ENCODE results near the gene WDR33.

Gene WDR33

GRCh38 chr2:127669056-127669455, 141.9 kb downstream of the WDR33 start:
- no peak overlapping the region for H3K4ac ChIP-seq (ENCODE audit: low read depth, low read length)
- H2AFZ ChIP-seq (ENCODE audit: insufficient read depth, low read length, poor library complexity): no peak overlapping the region
- peaks cover 2% of the 10 kb centered on the region for H3K79me1 ChIP-seq (ENCODE audit: low read length)
- H4K8ac ChIP-seq (ENCODE audit: low read depth, low read length): no peak overlapping the region
- H3K14ac ChIP-seq (ENCODE audit: low read length): no peak overlapping the region
- peaks cover 5% of the 10 kb centered on the region for H3K27me3 ChIP-seq (ENCODE audit: insufficient read depth, low read length)
- peaks cover 0 to 9% of the 10 kb centered on the region in 2 experiments for H3K4me1 ChIP-seq (ENCODE audit: control insufficient read depth in 1 of 2, insufficient read depth in 2 of 2, low read length in 2 of 2)
- H2BK12ac ChIP-seq (ENCODE audit: low read length): no peak overlapping the region
- no peak overlapping the region for H3K18ac ChIP-seq (ENCODE audit: low read length)
- no peak for DNase-seq
- H2AK5ac ChIP-seq (ENCODE audit: low read length): no peak overlapping the region
- H3K4me3 ChIP-seq (ENCODE audit: low read depth, low read length): no peak overlapping the region
- WGBS (ENCODE audit: extremely low coverage, insufficient coverage, insufficient read length): no CpG with 5 or more reads among the region's 7 CpGs
- no peak overlapping the region for H3K4me2 ChIP-seq (ENCODE audit: low read length)
- no peak overlapping the region for H4K91ac ChIP-seq (ENCODE audit: low read depth, low read length)
- no peak overlapping the region for H2BK120ac ChIP-seq (ENCODE audit: insufficient read depth, low read length, poor library complexity)
- H3K23ac ChIP-seq (ENCODE audit: low read length): no peak overlapping the region
- H3K9me3 ChIP-seq (ENCODE audit: insufficient read depth, low read depth, low read length): peaks cover 4% of the 10 kb centered on the region
- no peaks in the 10 kb centered on the region for H3K79me2 ChIP-seq (ENCODE audit: control insufficient read depth, insufficient read depth, low read length, poor library complexity)
- H3K27ac ChIP-seq (ENCODE audit: low read depth, low read length): no peak overlapping the region
- H3K36me3 ChIP-seq (ENCODE audit: control insufficient read depth in 1 of 2, insufficient read depth in 2 of 2, low read length in 2 of 2): no peaks in the 10 kb centered on the region
- no peak overlapping the region for H2BK5ac ChIP-seq (ENCODE audit: low read depth, low read length, poor library complexity)
- H3K9ac ChIP-seq (ENCODE audit: low read length): no peak overlapping the region
- no peak overlapping the region for H4K12ac ChIP-seq (ENCODE audit: low read depth, low read length)

- no peak overlapping the region for H2BK5ac ChIP-seq (ENCODE audit: low read depth, low read length, poor library complexity)
- H3K4ac ChIP-seq (ENCODE audit: low read depth, low read length): no peak overlapping the region
- no peak for DNase-seq
- no peak overlapping the region for H3K4me3 ChIP-seq (ENCODE audit: low read depth, low read length)
- no peak overlapping the region for H3K27ac ChIP-seq (ENCODE audit: low read depth, low read length)
- H3K23ac ChIP-seq (ENCODE audit: low read length): no peak overlapping the region
- H3K14ac ChIP-seq (ENCODE audit: low read length): no peak overlapping the region
- H3K18ac ChIP-seq (ENCODE audit: low read length): no peak overlapping the region
- no peak overlapping the region for H3K4me2 ChIP-seq (ENCODE audit: low read length)
- no peak overlapping the region for H3K9ac ChIP-seq (ENCODE audit: low read length)
- no CpG with 5 or more reads among the region's 8 CpGs for WGBS (ENCODE audit: extremely low coverage, insufficient coverage, insufficient read length)
- no peaks in the 10 kb centered on the region for H3K36me3 ChIP-seq (ENCODE audit: control insufficient read depth in 1 of 2, insufficient read depth in 2 of 2, low read length in 2 of 2)
- H2AFZ ChIP-seq (ENCODE audit: insufficient read depth, low read length, poor library complexity): no peak overlapping the region
- peaks cover 5% of the 10 kb centered on the region for H3K27me3 ChIP-seq (ENCODE audit: insufficient read depth, low read length)
- peaks cover 18% of the 10 kb centered on the region for H3K79me1 ChIP-seq (ENCODE audit: low read length)
- H2AK5ac ChIP-seq (ENCODE audit: low read length): no peak overlapping the region
- H3K79me2 ChIP-seq (ENCODE audit: control insufficient read depth, insufficient read depth, low read length, poor library complexity): peaks cover 4% of the 10 kb centered on the region
- H4K91ac ChIP-seq (ENCODE audit: low read depth, low read length): no peak overlapping the region
- peaks cover 2% of the 10 kb centered on the region for H3K9me3 ChIP-seq (ENCODE audit: insufficient read depth, low read depth, low read length)
- H2BK12ac ChIP-seq (ENCODE audit: low read length): no peak overlapping the region
- peaks cover 25 to 38% of the 10 kb centered on the region in 2 experiments for H3K4me1 ChIP-seq (ENCODE audit: control insufficient read depth in 1 of 2, insufficient read depth in 2 of 2, low read length in 2 of 2)
- no peak overlapping the region for H4K12ac ChIP-seq (ENCODE audit: low read depth, low read length)
- no peak overlapping the region for H4K8ac ChIP-seq (ENCODE audit: low read depth, low read length)
- no peak overlapping the region for H2BK120ac ChIP-seq (ENCODE audit: insufficient read depth, low read length, poor library complexity)
Measured at GRCh38 chr2:127665267-127665893, 145.6 kb downstream of the WDR33 start.

GRCh38 chr2:127664895-127665225, 146.1 kb downstream of the WDR33 start:
- peaks cover 4% of the 10 kb centered on the region for H3K79me2 ChIP-seq (ENCODE audit: control insufficient read depth, insufficient read depth, low read length, poor library complexity)

GRCh38 chr2:127664065-127664894, 146.7 kb downstream of the WDR33 start:
- WGBS (ENCODE audit: extremely low coverage, insufficient coverage, insufficient read length): no CpG with 5 or more reads among the region's 69 CpGs
- H3K18ac ChIP-seq (ENCODE audit: low read length): peak overlapping the region; percentile 1
- peak overlapping the region; percentile 56 for H4K8ac ChIP-seq (ENCODE audit: low read depth, low read length)
- peak overlapping the region; percentile 50 for H2BK12ac ChIP-seq (ENCODE audit: low read length)
- no peak for DNase-seq
- peaks cover 5% of the 10 kb centered on the region for H3K27me3 ChIP-seq (ENCODE audit: insufficient read depth, low read length)
- H2AK5ac ChIP-seq (ENCODE audit: low read length): no peak overlapping the region
- no peak overlapping the region for H2BK120ac ChIP-seq (ENCODE audit: insufficient read depth, low read length, poor library complexity)
- peak overlapping the region; percentile 59 for H3K4me2 ChIP-seq (ENCODE audit: low read length)
- peaks cover 20% of the 10 kb centered on the region for H3K79me1 ChIP-seq (ENCODE audit: low read length)
- no peak overlapping the region for H3K23ac ChIP-seq (ENCODE audit: low read length)
- H3K9me3 ChIP-seq (ENCODE audit: insufficient read depth, low read depth, low read length): peaks cover 8% of the 10 kb centered on the region
- peak overlapping the region; percentile 50 for H2AFZ ChIP-seq (ENCODE audit: insufficient read depth, low read length, poor library complexity)
- H3K4me3 ChIP-seq (ENCODE audit: low read depth, low read length): no peak overlapping the region
- no peak overlapping the region for H3K9ac ChIP-seq (ENCODE audit: low read length)
- peaks cover 4% of the 10 kb centered on the region for H3K79me2 ChIP-seq (ENCODE audit: control insufficient read depth, insufficient read depth, low read length, poor library complexity)
- no peak overlapping the region for H4K12ac ChIP-seq (ENCODE audit: low read depth, low read length)
- no peaks in the 10 kb centered on the region for H3K36me3 ChIP-seq (ENCODE audit: control insufficient read depth in 1 of 2, insufficient read depth in 2 of 2, low read length in 2 of 2)
- H4K91ac ChIP-seq (ENCODE audit: low read depth, low read length): peak overlapping the region; percentile 40
- no peak overlapping the region for H3K14ac ChIP-seq (ENCODE audit: low read length)
- H3K4me1 ChIP-seq (ENCODE audit: control insufficient read depth in 1 of 2, insufficient read depth in 2 of 2, low read length in 2 of 2): peaks cover 28 to 42% of the 10 kb centered on the region in 2 experiments
- no peak overlapping the region for H3K27ac ChIP-seq (ENCODE audit: low read depth, low read length)
- H3K4ac ChIP-seq (ENCODE audit: low read depth, low read length): no peak overlapping the region
- H2BK5ac ChIP-seq (ENCODE audit: low read depth, low read length, poor library complexity): no peak overlapping the region

More at GRCh38 chr2:127664895-127665225, 146.1 kb downstream of the WDR33 start:
- WGBS (ENCODE audit: extremely low coverage, insufficient coverage, insufficient read length): no CpG with 5 or more reads among the region's 6 CpGs
- Histone ChIP-seq H3K23ac (ENCODE audit: low read length) (no peak overlapping the region), H2AK5ac (ENCODE audit: low read length) (no peak overlapping the region), H3K9me3 (ENCODE audit: insufficient read depth, low read depth, low read length) (peaks cover 5% of the 10 kb centered on the region), H3K4me1 (ENCODE audit: control insufficient read depth in 1 of 2, insufficient read depth in 2 of 2, low read length in 2 of 2) (peaks cover 25 to 38% of the 10 kb centered on the region in 2 experiments), H3K9ac (ENCODE audit: low read length) (no peak overlapping the region), H3K79me1 (ENCODE audit: low read length) (peaks cover 18% of the 10 kb centered on the region), H3K14ac (ENCODE audit: low read length) (no peak overlapping the region), H3K18ac (ENCODE audit: low read length) (no peak overlapping the region), H4K12ac (ENCODE audit: low read depth, low read length) (no peak overlapping the region), H2BK5ac (ENCODE audit: low read depth, low read length, poor library complexity) (no peak overlapping the region), H3K4ac (ENCODE audit: low read depth, low read length) (no peak overlapping the region), H3K4me2 (ENCODE audit: low read length) (peak overlapping the region; percentile 59), H2AFZ (ENCODE audit: insufficient read depth, low read length, poor library complexity) (no peak overlapping the region), H2BK12ac (ENCODE audit: low read length) (no peak overlapping the region), H4K91ac (ENCODE audit: low read depth, low read length) (peak overlapping the region; percentile 9), H4K8ac (ENCODE audit: low read depth, low read length) (no peak overlapping the region), H3K27ac (ENCODE audit: low read depth, low read length) (no peak overlapping the region), H3K4me3 (ENCODE audit: low read depth, low read length) (no peak overlapping the region), H3K36me3 (ENCODE audit: control insufficient read depth in 1 of 2, insufficient read depth in 2 of 2, low read length in 2 of 2) (no peaks in the 10 kb centered on the region), H3K27me3 (ENCODE audit: insufficient read depth, low read length) (peaks cover 5% of the 10 kb centered on the region), H2BK120ac (ENCODE audit: insufficient read depth, low read length, poor library complexity) (no peak overlapping the region)
- no peak for DNase-seq

Data from trophoblast cell (in vitro differentiated cells and primary cell).